Measurements from ENCODE around the gene SLC49A3. TPM values are rescaled to one million over a fixed set of nuclear protein-coding genes. Genes with fewer than 3 reads are reported as not detected.

SLC49A3 gene
- total RNA-seq, 1 donor from 2014 or later = 12.6 TPM

- ATAC-seq (no peak), DNase-seq (no peak)
- intact Hi-C loops (cut with micrococcal nuclease) = no loop called here
Measured at GRCh38 chr4:661231-661630, 27.7 kb downstream of the SLC49A3 start.

- intact Hi-C loops (cut with micrococcal nuclease) = no loop called here
- DNase-seq = no peak
- no peak for ATAC-seq
Measured at GRCh38 chr4:660401-660800, 28.6 kb downstream of the SLC49A3 start.

GRCh38 chr4:659851-660250, 29.1 kb downstream of the SLC49A3 start:
- DNase-seq (no peak), ATAC-seq (no peak)
- intact Hi-C loops (cut with micrococcal nuclease) = no loop called here

- ATAC-seq (no peak), DNase-seq (no peak)
- intact Hi-C loops (cut with micrococcal nuclease) = no loop called here
Measured at GRCh38 chr4:658681-659667, 30.0 kb downstream of the SLC49A3 start.

- no peak for DNase-seq
- no peak for ATAC-seq
Measured at GRCh38 chr4:657834-658667, 30.9 kb downstream of the SLC49A3 start.

GRCh38 chr4:657338-657833, 31.6 kb downstream of the SLC49A3 start:
- DNase-seq (no peak), ATAC-seq (no peak)
- intact Hi-C loops (cut with micrococcal nuclease) = no loop called here

More at GRCh38 chr4:657834-658667, 30.9 kb downstream of the SLC49A3 start:
- intact Hi-C loops (cut with micrococcal nuclease) = no loop called here

GRCh38 chr4:656436-657337, 32.3 kb downstream of the SLC49A3 start:
- intact Hi-C loops (cut with micrococcal nuclease) = no loop called here
- DNase-seq (peak; percentile 30), ATAC-seq (no peak)

GRCh38 chr4:655464-656151, 33.3 kb downstream of the SLC49A3 start:
- intact Hi-C loops (cut with micrococcal nuclease) = no loop called here
- ATAC-seq (no peak), DNase-seq (peak; percentile 13)

- DNase-seq (peak; percentile 21), ATAC-seq (no peak)
- intact Hi-C loops (cut with micrococcal nuclease) = no loop called here
Measured at GRCh38 chr4:654871-655463, 34.0 kb downstream of the SLC49A3 start.

GRCh38 chr4:654503-654845, 34.5 kb downstream of the SLC49A3 start:
- intact Hi-C loops (cut with micrococcal nuclease) = no loop called here
- DNase-seq = peak; percentile 20
- no peak for ATAC-seq

- intact Hi-C loops (cut with micrococcal nuclease) = no loop called here
- ATAC-seq (no peak), DNase-seq (no peak)
Measured at GRCh38 chr4:653831-654502, 35.0 kb downstream of the SLC49A3 start.

- intact Hi-C loops (cut with micrococcal nuclease) = no loop called here
- DNase-seq (peak; percentile 20), ATAC-seq (no peak)
Measured at GRCh38 chr4:653080-653821, 35.7 kb downstream of the SLC49A3 start.

GRCh38 chr4:651884-652642, 36.9 kb downstream of the SLC49A3 start:
- intact Hi-C loops (cut with micrococcal nuclease) = no loop called here
- peak; percentile 24 for DNase-seq
- ATAC-seq = no peak

- intact Hi-C loops (cut with micrococcal nuclease) = no loop called here
- ATAC-seq = no peak
- DNase-seq = peak; percentile 23
Measured at GRCh38 chr4:650951-651883, 37.7 kb downstream of the SLC49A3 start.

- no peak for ATAC-seq
- peak; percentile 8 for DNase-seq
- intact Hi-C loops (cut with micrococcal nuclease) = no loop called here
Measured at GRCh38 chr4:650461-650860, 38.5 kb downstream of the SLC49A3 start.

Data from left ventricle myocardium superior (tissue), 1 donor.